Measurements from ENCODE around the gene KRTDAP. TPM values are rescaled to one million over a fixed set of nuclear protein-coding genes. Genes with fewer than 3 reads are reported as not detected.

Gene KRTDAP
- polyA plus RNA-seq, 1 donor (not counting 4 experiments of a cell fraction or from before 2014, with no cell fraction given) = 85.4 TPM

DNA sequence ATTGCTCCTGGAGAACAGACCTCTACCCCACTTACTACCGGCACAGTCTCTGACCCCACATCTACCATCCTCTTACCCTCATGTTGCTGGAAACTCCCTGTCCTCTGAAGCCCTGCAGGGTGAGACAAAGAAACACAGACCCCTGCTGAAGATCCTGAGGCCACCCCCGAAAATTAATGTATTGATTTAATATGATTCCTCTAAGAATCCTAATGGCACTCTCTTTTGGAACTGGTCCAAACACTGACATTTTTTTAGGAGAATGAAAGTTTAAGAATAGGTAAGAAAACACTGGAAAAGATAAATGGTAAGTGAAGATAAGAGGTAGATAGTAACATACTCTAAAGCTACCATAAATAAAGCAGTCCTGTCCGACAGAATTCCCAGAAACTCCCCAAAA, 17.9 kb upstream of the KRTDAP start:
- Histone ChIP-seq H3K4me3 (ENCODE audit: control insufficient read depth in 2 of 3, extremely low read depth in 1 of 3, insufficient read depth in 2 of 3, low read depth in 1 of 3, low read length in 3 of 3) (peak overlapping the region in 1 of 3 experiments; percentile 88), H3K9ac (ENCODE audit: control insufficient read depth, extremely low read depth, insufficient read depth, low read length) (no peak overlapping the region), H3K27me3 (ENCODE audit: control insufficient read depth, extremely low read depth, insufficient read depth, low read length) (no peaks in the 10 kb centered on the region), H3K79me2 (ENCODE audit: control insufficient read depth, insufficient read depth, low read length) (peaks cover 21% of the 10 kb centered on the region), H3K4me2 (ENCODE audit: control insufficient read depth, extremely low read depth, insufficient read depth, low read depth, low read length) (peak overlapping the region; percentile 99), H4K20me1 (ENCODE audit: control insufficient read depth, extremely low read depth, insufficient read depth, low read length) (no peaks in the 10 kb centered on the region), H3K4me1 (ENCODE audit: control insufficient read depth, extremely low read depth, insufficient read depth, low read length) (peaks cover 12% of the 10 kb centered on the region), H3K9me3 (ENCODE audit: control insufficient read depth, low read depth, low read length) (no peaks in the 10 kb centered on the region), H3K9me1 (ENCODE audit: control insufficient read depth, extremely low read depth, insufficient read depth, low read length) (no peaks in the 10 kb centered on the region), H3K36me3 (ENCODE audit: control insufficient read depth in 2 of 2, extremely low read depth in 1 of 2, insufficient read depth in 2 of 2, low read length in 2 of 2) (peaks cover 16 to 24% of the 10 kb centered on the region in 2 experiments), H2AFZ (ENCODE audit: control insufficient read depth, low read length) (no peak overlapping the region), H3K27ac (ENCODE audit: control insufficient read depth, insufficient read depth, low read length) (no peak overlapping the region)
- no peak for DNase-seq (ENCODE audit: low read depth, low spot score)
- no peak for TF ChIP-seq EZH2 (IDR thresholded peaks at IDR 0.05; ENCODE audit: low read length)
- TF ChIP-seq, protein P1, sequence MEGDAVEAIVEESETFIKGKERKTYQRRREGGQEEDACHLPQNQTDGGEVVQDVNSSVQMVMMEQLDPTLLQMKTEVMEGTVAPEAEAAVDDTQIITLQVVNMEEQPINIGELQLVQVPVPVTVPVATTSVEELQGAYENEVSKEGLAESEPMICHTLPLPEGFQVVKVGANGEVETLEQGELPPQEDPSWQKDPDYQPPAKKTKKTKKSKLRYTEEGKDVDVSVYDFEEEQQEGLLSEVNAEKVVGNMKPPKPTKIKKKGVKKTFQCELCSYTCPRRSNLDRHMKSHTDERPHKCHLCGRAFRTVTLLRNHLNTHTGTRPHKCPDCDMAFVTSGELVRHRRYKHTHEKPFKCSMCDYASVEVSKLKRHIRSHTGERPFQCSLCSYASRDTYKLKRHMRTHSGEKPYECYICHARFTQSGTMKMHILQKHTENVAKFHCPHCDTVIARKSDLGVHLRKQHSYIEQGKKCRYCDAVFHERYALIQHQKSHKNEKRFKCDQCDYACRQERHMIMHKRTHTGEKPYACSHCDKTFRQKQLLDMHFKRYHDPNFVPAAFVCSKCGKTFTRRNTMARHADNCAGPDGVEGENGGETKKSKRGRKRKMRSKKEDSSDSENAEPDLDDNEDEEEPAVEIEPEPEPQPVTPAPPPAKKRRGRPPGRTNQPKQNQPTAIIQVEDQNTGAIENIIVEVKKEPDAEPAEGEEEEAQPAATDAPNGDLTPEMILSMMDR (optimal IDR thresholded peaks at IDR 0.05 in 1 of 3, IDR thresholded peaks at IDR 0.05 in 1 of 3, conservative IDR thresholded peaks at IDR 0.05 in 1 of 3; ENCODE audit: extremely low read depth in 1 of 3, insufficient read depth in 2 of 3, low read length in 3 of 3) = no peak
- dilution Hi-C loops (cut with MboI; ENCODE audit: extremely low pct_ligation_motif_present, low sequenced_read_pairs) = no loop called here
- FAIRE-seq = no peak

DNA sequence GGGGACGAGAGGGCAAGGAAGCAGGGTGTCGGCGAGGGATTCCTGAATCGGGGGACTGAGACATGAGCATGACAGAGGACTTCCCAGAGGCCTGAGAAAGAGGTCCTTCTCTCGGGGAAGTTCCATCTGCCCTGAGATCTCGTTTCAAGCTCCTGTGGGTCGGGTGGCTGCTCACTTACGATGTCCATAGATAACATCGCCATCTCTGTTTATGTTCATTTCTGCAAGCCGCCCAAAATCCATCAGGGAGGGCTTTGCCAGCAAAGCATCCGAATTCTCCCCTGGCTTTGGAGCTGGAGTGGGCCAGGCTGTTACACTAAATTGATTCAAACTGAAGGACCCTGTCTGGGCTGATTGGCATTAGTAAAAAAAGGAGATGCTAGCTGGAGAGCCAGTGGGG, 17.3 kb upstream of the KRTDAP start:
- no peak overlapping the region for H3K4me2 ChIP-seq (ENCODE audit: control insufficient read depth, extremely low read depth, insufficient read depth, low read depth, low read length)
- H3K4me3 ChIP-seq (ENCODE audit: control insufficient read depth in 2 of 3, extremely low read depth in 1 of 3, insufficient read depth in 2 of 3, low read depth in 1 of 3, low read length in 3 of 3) = no peak overlapping the region
- DNase-seq (ENCODE audit: low read depth, low spot score) (no peak), FAIRE-seq (no peak)
- no peak overlapping the region for H3K27ac ChIP-seq (ENCODE audit: control insufficient read depth, insufficient read depth, low read length)
- H3K4me1 ChIP-seq (ENCODE audit: control insufficient read depth, extremely low read depth, insufficient read depth, low read length) = peaks cover 14% of the 10 kb centered on the region
- TF ChIP-seq, protein P1 (optimal IDR thresholded peaks at IDR 0.05 in 1 of 3, IDR thresholded peaks at IDR 0.05 in 1 of 3, conservative IDR thresholded peaks at IDR 0.05 in 1 of 3; ENCODE audit: extremely low read depth in 1 of 3, insufficient read depth in 2 of 3, low read length in 3 of 3) = no peak
- no peak for TF ChIP-seq EZH2 (IDR thresholded peaks at IDR 0.05; ENCODE audit: low read length)
- H4K20me1 ChIP-seq (ENCODE audit: control insufficient read depth, extremely low read depth, insufficient read depth, low read length) = no peaks in the 10 kb centered on the region
- no peak overlapping the region for H3K9ac ChIP-seq (ENCODE audit: control insufficient read depth, extremely low read depth, insufficient read depth, low read length)
- dilution Hi-C loops (cut with MboI; ENCODE audit: extremely low pct_ligation_motif_present, low sequenced_read_pairs) = no loop called here
- peaks cover 16 to 27% of the 10 kb centered on the region in 2 experiments for H3K36me3 ChIP-seq (ENCODE audit: control insufficient read depth in 2 of 2, extremely low read depth in 1 of 2, insufficient read depth in 2 of 2, low read length in 2 of 2)
- H3K79me2 ChIP-seq (ENCODE audit: control insufficient read depth, insufficient read depth, low read length) = peaks cover 21% of the 10 kb centered on the region
- H3K9me3 ChIP-seq (ENCODE audit: control insufficient read depth, low read depth, low read length) = no peaks in the 10 kb centered on the region
- H3K9me1 ChIP-seq (ENCODE audit: control insufficient read depth, extremely low read depth, insufficient read depth, low read length) = no peaks in the 10 kb centered on the region
- H2AFZ ChIP-seq (ENCODE audit: control insufficient read depth, low read length) = no peak overlapping the region
- no peaks in the 10 kb centered on the region for H3K27me3 ChIP-seq (ENCODE audit: control insufficient read depth, extremely low read depth, insufficient read depth, low read length)

Data from keratinocyte (primary cell).